OCI-LY7 (cell line): ENCODE data around the gene SUSD5. TPM values are rescaled to one million over a fixed set of nuclear protein-coding genes. Genes with fewer than 3 reads are reported as not detected.
"Not testable (repeated sequence)": the region's sequence is repeated elsewhere in the genome, so short reads cannot be mapped to it uniquely, and the experiment has no call there.

Experiments
- BruUV-seq: library from RNA; stranded (reverse); fragments of 400-500 nt; replicated peaks from 2 replicates; lab custom pipeline; 2021; lab: Mats Ljungman, UMichigan
- CTCF ChIA-PET: fragments of 300-600 bp; sonication (Branson Sonifier 250); formaldehyde crosslinking; loops from one replicate; lab custom pipeline; 2022; ENCODE audit warnings: antibody characterized with exemption; ENCODE audit not compliant: unreplicated experiment; lab: Charles Lee
- POLR2A ChIA-PET: fragments of 300-600 bp; sonication (Branson Sonifier 250); formaldehyde crosslinking; loops from one replicate; lab custom pipeline; 2022; ENCODE audit warnings: antibody characterized with exemption; lab: Charles Lee
- DNase-seq: peaks from one replicate; pipeline ENCODE4 v3.0.0-alpha.2; 2015; ENCODE audit warnings: low spot score
- H2AFZ ChIP-seq: fragments of 200-600 bp; sonication (generic), shearing (Covaris generic); 2 replicates; pipeline ENCODE4 v1.6.1; 2014; ENCODE audit warnings: mild to moderate bottlenecking, antibody characterized with exemption, low read length, moderate library complexity
- H3K27ac ChIP-seq: fragments of 200-600 bp; sonication (generic); 2 replicates; pipeline ENCODE4 v1.5.1; 2014; ENCODE audit warnings: mixed run types, low read depth, mild to moderate bottlenecking, moderate library complexity, low read length, inconsistent platforms; ENCODE audit not compliant: poor library complexity, severe bottlenecking
- H3K36me3 ChIP-seq: fragments of 200-600 bp; sonication (generic); 2 replicates; pipeline ENCODE4 v1.6.1; 2014; ENCODE audit warnings: mild to moderate bottlenecking, antibody characterized with exemption, low read length, moderate library complexity, mixed read lengths; ENCODE audit not compliant: insufficient read depth
- H3K4me1 ChIP-seq: fragments of 200-600 bp; sonication (generic); 2 replicates; pipeline ENCODE4 v1.5.1; 2014; ENCODE audit warnings: mild to moderate bottlenecking, low read length; ENCODE audit not compliant: insufficient read depth, poor library complexity, severe bottlenecking
- H3K4me2 ChIP-seq: fragments of 200-600 bp; sonication (generic); 2 replicates; pipeline ENCODE4 v1.6.1; 2014; ENCODE audit warnings: mild to moderate bottlenecking, low read length
- H3K4me3 ChIP-seq: fragments of 200-600 bp; sonication (generic); 2 replicates; pipeline ENCODE4 v1.5.1; 2014; ENCODE audit warnings: mild to moderate bottlenecking, low read depth, low read length; ENCODE audit not compliant: poor library complexity, severe bottlenecking
- H3K79me2 ChIP-seq: fragments of 200-600 bp; sonication (generic); 2 replicates; pipeline ENCODE4 v1.6.1; 2016; ENCODE audit warnings: low read depth, mild to moderate bottlenecking, low read length, moderate library complexity, mixed read lengths; ENCODE audit not compliant: insufficient read depth
- H3K9me2 ChIP-seq: fragments of 200-600 bp; sonication (generic); 2 replicates; pipeline ENCODE4 v1.6.1; 2016; ENCODE audit warnings: mild to moderate bottlenecking, low read length, mixed read lengths; ENCODE audit not compliant: insufficient read depth
- H3K9me3 ChIP-seq: fragments of 200-600 bp; sonication (generic); 2 replicates; pipeline ENCODE4 v1.6.1; 2014; ENCODE audit warnings: mild to moderate bottlenecking, mixed run types, low read length, mixed read lengths
- H4K20me1 ChIP-seq: fragments of 200-600 bp; sonication (generic); 2 replicates; pipeline ENCODE4 v1.6.1; 2014; ENCODE audit warnings: mild to moderate bottlenecking, antibody characterized with exemption, low read length, moderate library complexity, mixed read lengths; ENCODE audit not compliant: insufficient read depth
- CTCF ChIP-seq: fragments of 200-600 bp; sonication (generic); conservative IDR thresholded peaks from 2 replicates; pipeline ENCODE4 v1.5.1; 2014; ENCODE audit warnings: mild to moderate bottlenecking, antibody characterized with exemption, low read length, moderate library complexity, mixed read lengths
- EZH2phosphoT487 ChIP-seq: fragments of 200-600 bp; sonication (generic); IDR thresholded peaks from 2 replicates; pipeline ENCODE4 v1.6.1; 2018; ENCODE audit warnings: low read depth, borderline replicate concordance, mild to moderate bottlenecking, mixed run types, antibody characterized with exemption, low read length, moderate library complexity, mixed read lengths
- intact Hi-C: fragments of 100-400 bp; cut with micrococcal nuclease; formaldehyde crosslinking; loops from one replicate; pipeline ENCODE4 v1.10.0; 2022; ENCODE audit not compliant: unreplicated experiment
- total RNA-seq, 2 experiments: library from RNA; depleted of rRNA in 1 of 2; stranded (reverse); fragments of >200 nt in 1 of 2; shearing (Covaris generic) in 1 of 2; gene quantifications; 2 replicates each; pipeline ENCODE4 v1.2.3, GENCODE V29; 2014 to 2022

Gene SUSD5
- total RNA-seq, 2 experiments from 2014 or later, result not detected

DNA sequence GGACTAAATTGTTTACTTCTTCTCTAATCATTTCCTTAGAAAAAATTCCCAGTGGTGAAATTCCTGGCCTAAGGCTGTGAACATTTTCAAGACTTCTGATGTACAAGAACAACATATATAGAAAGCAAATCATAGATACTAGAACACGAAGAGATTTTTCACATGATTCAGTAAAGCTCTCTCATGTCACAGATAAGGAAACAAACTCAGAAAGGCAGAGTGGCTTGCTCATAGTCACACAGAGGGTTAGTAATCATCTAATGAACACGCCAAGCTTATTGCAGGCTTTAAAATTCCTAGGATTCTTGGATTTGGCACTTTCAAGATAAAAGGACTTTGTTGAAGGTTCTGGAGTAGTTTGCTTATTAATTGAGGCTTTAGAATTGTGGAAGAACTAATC, 78.6 kb downstream of the SUSD5 start:
- Histone ChIP-seq H3K27ac (no peak overlapping the region), H2AFZ (no peak overlapping the region), H3K4me3 (no peak overlapping the region), H3K36me3 (peaks cover 43% of the 10 kb centered on the region), H3K9me3 (no peaks in the 10 kb centered on the region), H3K79me2 (no peaks in the 10 kb centered on the region), H3K9me2 (no peaks in the 10 kb centered on the region), H3K4me2 (no peak overlapping the region), H3K4me1 (no peaks in the 10 kb centered on the region), H4K20me1 (no peaks in the 10 kb centered on the region)
- no peak for DNase-seq
- ChIA-PET POLR2A (no interaction called here), CTCF (no interaction called here)
- no TSS peak for BruUV-seq
- TF ChIP-seq CTCF (no peak), EZH2phosphoT487 (no peak)
- intact Hi-C loops, result no loop called here

DNA sequence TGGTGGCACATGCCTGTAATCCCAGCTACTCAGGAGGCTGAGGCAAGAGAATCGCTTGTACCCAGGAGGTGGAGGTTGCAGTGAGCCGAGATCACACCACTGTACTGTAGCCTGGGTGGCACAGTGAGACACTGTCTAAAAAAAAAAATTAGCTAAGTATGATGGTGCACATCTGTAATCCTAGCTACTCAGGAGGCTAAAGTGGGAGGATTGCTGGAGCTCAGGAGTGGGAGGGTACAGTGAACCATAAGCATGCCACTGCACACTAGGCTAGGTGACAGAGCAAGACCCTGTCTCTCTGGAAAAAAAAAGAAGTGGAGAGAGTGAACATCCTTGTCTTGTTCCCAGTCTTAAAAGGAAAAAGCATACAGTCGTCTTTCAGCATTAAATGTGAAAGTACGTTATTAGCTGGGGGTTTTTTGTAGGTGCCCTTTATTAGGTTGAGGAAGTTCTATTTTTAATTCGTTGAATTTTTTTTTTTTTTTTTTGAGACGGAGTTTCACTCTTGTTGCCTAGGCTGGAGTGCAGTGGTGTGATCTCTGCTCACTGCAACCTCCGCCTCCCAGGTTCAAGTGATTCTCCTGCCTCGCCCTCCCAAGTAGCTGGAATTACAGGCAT, 79.5 kb downstream of the SUSD5 start:
- H3K27ac ChIP-seq, H3K79me2 ChIP-seq, CTCF ChIA-PET, H3K4me2 ChIP-seq, H3K4me1 ChIP-seq, H3K9me2 ChIP-seq, H2AFZ ChIP-seq, intact Hi-C loops, H3K4me3 ChIP-seq, BruUV-seq, H4K20me1 ChIP-seq, H3K9me3 ChIP-seq, DNase-seq: not testable (repeated sequence)
- H3K36me3 ChIP-seq, result peaks cover 51% of the 10 kb centered on the region
- POLR2A ChIA-PET, result interaction anchor here (1.3 kb wide), 1 partner anchor 13 kb away, joined by 3 read pairs; no protein-coding TSS in a partner anchor

DNA sequence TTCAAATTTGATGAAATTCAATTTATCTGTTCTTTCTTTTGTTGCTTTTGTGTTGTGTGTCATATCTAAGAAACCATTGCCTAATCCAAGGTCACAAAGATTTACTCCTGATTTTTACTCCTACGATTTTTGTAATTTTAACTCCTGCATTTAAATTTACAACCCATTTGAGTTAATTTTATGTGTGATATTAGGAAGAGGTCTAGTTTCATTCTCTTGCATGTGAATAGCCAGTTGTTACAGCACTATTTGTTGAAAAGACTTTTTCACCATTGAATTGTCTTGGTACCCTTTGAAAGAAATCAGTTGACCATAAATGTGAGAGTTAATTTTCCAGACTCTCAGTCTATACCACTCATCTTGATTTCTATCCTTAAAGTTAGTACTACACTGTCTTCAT, 80.9 kb downstream of the SUSD5 start:
- Histone ChIP-seq H3K4me3 (no peak overlapping the region), H2AFZ (no peak overlapping the region), H4K20me1 (no peaks in the 10 kb centered on the region), H3K9me2 (no peaks in the 10 kb centered on the region), H3K4me1 (no peaks in the 10 kb centered on the region), H3K27ac (no peak overlapping the region), H3K9me3 (no peaks in the 10 kb centered on the region), H3K79me2 (no peaks in the 10 kb centered on the region), H3K4me2 (no peak overlapping the region), H3K36me3 (peaks cover 56% of the 10 kb centered on the region)
- no TSS peak for BruUV-seq
- ChIA-PET CTCF (no interaction called here), POLR2A (interaction anchor here (0.6 to 0.7 kb wide), 3 partner anchors 41 to 160 kb away, joined by 3 read pairs; no protein-coding TSS in a partner anchor)
- TF ChIP-seq EZH2phosphoT487 (no peak), CTCF (no peak)
- DNase-seq, result no peak
- intact Hi-C loops, result no loop called here
